ENCODE data around the gene NDST4.
"Not testable (repeated sequence)": the region's sequence is repeated elsewhere in the genome, so short reads cannot be mapped to it uniquely, and the experiment has no call there.

NDST4 gene

GRCh38 chr4:115053313-115053712, 60.1 kb downstream of the NDST4 start:
- DNase-seq = no peak

DNA sequence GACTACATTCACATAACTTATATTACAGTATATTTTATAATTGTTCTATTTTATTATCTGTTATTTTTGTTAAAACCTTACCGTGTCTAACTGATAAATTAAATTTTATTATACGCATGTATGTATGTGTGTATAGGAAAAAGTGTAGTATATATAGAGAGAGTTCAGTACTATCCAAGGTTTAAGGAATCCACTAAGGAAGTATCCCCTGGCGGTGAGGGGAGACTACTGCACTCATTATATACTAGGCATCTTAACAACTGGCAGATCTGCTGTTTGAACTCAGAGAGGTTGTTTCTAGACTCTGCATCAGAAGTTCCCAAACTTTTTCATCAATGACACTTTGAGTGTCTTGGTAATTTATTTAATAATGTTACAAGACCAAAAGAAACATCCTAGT, 70.9 kb downstream of the NDST4 start:
- DNase-seq = no peak

- DNase-seq = no peak
These were observed 83.1 kb downstream of the NDST4 start for GRCh38 chr4:115030281-115030680.

DNA sequence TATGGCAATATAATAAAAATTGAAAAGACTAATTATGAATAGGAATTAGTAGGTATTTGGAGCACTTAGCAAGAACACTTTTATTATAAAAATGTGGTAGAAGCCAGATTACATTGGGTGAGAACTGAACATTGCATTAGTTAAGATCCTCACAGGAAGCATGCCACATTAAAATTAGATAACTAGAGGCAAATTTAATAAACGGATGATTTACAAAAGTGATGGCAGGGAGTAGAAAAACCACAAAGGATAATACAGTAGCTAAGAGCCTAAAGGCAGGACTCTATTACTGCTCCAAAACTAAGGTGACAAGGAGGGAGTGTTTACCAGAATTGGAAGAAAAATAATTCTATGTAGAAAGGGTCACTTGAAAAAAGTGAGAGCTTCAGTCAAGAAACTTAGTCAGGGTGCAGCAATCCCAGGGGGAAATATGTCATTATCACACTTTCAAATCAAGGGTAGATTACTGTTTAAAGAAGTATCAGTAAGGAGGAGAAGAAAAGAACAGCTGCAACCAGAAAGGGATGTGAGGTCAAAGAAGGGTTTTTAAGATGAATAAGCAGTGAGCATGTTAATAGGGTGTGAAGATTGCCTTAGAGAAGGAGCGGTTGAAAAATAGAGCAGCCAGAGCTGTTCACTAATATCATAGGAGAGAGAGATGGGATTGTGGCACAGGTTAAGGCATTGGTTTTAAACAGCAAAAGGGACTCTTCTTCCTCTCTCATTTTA, 84.6 kb downstream of the NDST4 start:
- DNase-seq = no peak

DNA sequence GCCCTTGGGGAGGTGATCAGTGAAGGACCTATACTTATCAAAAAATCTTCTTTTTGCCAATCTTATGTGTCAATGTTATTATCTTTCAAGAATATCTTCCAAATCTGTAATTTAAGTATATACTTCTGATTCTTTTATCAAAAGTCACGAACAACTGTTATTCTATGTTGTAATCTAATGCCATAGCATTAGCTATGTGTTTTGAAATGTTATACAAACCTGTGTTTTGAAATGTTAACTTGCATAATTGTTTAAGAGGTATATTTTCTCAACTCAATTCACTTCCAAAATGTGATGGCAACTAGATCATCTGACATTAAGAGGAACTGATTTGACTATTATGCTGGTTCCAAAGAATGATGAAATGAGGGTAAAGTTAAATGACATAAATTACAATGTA, 113.5 kb downstream of the NDST4 start:
- DNase-seq = no peak

DNA sequence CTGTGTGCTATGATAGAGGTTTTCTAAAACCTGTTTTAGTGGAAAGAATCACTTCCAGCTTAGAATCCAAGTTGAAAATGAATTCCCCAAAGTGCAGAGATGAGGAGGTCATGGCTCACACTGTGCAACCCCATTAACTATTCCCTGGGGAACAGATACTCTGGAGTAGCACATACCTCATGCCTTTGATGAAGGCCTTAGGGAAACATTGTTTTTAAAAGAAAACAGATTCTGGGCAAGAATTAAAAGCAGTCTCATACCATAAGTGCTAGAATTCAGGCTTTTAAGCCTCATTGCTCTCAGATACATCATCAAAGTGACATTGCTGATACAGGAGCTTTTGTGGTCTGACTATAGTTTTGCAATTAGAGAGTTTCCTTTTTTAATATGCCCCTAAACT, 115.1 kb downstream of the NDST4 start:
- DNase-seq = no peak

- DNase-seq = no peak
These were observed 115.7 kb downstream of the NDST4 start for GRCh38 chr4:114997576-114998247.

DNA sequence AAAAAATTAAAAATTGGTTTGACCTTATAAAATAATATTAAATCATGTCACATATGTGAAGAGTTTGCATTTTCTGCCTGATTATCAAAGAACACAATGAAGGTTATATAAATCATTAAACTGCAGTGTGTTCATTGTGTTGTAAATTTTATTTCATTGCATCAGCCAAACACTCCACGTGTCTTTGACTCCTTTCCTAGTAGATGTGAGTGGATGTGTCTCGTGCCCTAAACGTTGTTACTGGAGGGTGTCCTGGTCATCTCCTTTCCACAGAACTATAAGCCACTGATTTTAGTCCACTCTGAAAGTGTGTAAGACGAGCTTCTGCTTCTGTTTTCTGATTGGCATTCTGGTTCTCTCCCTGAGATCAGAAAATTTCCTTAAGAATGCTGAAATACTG, 127.3 kb downstream of the NDST4 start:
- DNase-seq = no peak

DNA sequence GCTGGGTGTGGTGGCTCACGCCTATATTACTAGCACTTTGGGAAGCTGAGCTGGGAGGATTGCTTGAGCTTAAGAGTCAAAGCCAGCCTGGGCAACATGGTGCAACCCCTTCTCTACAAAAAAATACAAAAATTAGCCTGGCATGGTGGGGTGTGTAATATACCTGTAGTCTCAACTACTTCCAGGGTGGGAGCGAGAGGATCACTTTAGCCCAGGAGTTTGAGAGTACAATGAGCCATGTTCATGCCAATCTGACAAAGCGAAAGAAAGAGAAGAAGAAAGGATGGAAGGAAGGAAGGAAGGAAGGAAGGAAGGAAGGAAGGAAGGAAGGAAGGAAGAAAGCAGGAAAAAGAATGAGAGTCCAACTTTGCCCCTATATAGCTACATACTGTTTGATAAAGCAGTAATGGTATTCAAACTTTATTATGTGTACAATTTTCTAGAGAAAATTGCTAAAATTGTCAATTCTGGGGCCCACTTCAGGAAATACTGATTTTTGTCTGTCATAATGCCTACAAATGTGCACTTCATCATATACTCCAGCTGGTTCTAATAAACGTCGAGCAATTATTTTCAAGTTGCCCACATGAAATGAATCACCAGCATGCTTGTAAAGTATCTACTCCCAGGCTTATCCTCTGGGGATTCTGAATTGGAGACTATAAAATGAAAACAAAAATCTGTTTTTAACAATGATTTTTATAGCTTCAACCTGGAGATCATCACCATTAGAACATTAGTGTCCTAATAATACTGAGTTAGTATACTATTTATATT, 132.3 kb downstream of the NDST4 start:
- DNase-seq = no peak

- DNase-seq = not testable (repeated sequence)
These were observed 133.0 kb downstream of the NDST4 start for GRCh38 chr4:114980399-114980798.

GRCh38 chr4:114976901-114977300, 136.5 kb downstream of the NDST4 start:
- no peak for DNase-seq

DNA sequence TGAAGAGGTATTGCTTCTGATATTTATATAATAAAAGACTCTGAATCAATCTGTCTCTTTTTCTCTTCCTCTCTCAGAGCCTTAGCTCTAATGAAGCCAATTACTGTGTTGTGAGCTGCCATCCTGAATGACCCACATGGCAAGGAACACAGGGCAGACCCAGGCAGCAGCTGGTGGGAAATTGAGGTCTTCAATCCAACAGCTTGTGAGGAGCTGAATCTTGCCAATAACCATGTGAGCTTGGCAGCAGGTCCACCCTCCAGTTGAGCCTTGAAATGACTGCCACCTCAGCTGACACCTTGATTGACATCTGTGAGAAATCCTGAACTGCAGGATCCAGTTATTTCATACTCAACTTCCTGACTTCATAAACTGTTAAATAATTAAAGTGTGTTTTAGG, 149.4 kb downstream of the NDST4 start:
- DNase-seq = no peak

DNA sequence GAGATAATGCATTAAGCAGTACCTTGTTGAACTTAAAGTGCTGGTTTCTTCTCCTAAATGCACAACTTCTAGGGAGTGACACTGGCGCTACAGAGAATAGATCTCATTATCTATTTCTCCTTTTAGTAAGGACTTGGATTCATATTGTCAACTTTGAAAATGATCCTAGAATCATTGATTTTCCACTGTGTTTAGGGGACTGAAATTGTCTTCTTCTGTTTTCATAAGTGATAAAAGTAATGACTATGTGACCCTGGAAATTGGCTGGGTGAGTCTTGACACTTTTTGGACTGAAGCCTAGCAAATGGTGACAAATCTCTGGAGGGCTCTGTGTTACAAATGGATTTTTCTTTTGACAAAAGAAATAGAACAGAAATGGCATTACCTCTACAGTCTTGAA, 167.8 kb downstream of the NDST4 start:
- DNase-seq = no peak

- DNase-seq = no peak
These were observed 171.9 kb downstream of the NDST4 start for GRCh38 chr4:114941503-114941902.

DNA sequence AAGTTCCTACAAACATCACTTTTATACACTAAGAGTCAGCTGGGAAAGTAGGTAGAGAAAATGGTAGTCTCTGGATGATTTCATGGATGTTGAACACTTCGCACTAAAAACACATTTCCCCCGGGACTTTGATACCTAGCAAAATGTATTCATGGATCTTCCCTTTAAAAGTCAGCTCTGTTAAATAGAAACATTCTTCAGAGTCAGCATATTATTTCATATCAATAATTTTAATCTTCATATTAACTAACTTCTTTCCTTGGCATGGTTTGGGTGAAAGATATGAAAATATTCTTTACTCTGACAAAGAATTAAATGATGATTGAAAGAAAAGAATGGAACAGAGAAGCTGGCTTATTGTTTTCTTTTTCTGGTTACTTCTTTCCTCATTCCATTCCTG, 185.5 kb downstream of the NDST4 start:
- no peak for DNase-seq

DNA sequence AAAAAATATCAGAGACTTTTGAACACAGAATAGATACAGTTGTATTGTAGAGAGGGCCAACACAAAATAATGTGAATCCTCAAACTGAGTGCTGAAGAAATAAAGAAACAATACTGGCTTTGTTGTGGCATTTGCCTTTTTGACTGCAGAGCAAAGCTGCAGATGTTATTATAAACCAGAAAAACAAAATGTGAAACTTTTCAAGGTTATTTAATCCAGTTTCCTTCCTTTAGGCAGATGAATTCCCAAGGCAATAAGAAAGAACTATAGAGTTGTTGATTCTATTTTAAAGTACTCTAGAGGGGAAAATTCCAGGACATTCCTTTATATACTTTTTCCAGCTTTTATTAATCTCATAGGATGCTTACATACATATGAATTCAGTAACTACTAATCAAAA, 186.8 kb downstream of the NDST4 start:
- no peak for DNase-seq

- DNase-seq = no peak
These were observed 189.1 kb downstream of the NDST4 start for GRCh38 chr4:114924311-114924710.

- DNase-seq = no peak
These were observed 190.9 kb downstream of the NDST4 start for GRCh38 chr4:114922592-114922933.

DNA sequence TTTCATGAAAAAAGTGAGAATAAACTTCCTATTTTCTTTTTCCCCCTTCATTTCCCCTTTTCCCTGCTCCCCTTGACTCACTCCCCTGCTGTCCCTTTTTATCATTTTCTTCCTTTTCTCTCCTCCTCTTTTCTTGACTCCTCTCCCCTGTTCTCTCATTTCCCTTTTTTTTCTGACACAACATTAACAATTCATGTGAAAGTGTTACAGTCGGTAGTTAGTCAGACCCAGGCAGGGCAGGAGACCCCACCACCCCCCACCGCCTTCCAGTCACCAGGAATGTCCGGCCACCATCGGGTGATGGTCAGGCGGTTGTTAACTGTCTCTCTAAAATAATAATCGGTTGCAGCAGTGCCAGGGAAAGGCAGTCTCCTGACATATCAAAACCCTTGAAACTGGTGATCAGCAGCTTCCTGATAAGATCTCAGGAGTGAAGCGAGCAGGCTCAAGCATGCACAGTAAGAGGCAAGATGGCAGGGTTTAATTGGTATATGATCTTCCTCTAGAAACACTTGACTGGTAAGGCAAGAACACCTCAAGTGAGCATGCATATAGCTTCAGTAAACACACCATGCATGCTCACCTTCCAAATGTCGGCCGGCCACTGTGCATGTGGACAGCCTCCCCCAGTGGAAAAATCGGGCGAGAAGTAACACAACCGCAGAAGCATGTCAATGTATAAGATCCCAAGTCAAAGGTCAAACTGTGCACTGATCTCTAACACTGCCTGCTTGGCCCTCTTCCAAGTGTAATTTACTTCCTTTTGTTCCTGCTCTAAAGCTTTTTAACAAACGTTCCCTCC, 191.4 kb downstream of the NDST4 start:
- no peak for DNase-seq

- no peak for DNase-seq
These were observed 192.2 kb downstream of the NDST4 start for GRCh38 chr4:114921191-114921590.

- no peak for DNase-seq
These were observed 202.3 kb downstream of the NDST4 start for GRCh38 chr4:114911111-114911510.

DNA sequence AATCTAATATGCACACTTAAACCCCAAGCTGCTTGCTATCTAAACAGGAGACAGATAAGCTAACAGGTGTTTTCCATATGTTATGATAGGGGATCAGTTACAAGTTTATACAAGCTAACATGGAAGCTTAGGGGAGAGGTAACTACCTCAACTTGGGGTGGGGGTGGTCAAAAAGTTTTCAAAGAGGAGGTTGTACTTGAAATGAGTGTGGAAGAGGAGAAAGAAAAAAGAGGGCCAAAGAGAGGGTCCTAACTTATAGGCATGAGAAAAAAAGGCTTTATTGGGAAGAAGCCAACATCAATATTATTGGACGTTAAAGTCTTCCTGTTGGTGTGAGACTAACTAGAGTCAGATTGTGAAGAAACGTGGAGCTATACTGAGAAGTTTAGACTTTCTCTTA, 205.9 kb downstream of the NDST4 start:
- DNase-seq = no peak

GRCh38 chr4:114905017-114905416, 208.4 kb downstream of the NDST4 start:
- DNase-seq = no peak

All from NK-92 treated with Interleukin-12 subunit alpha and Interleukin-12 subunit beta, amount 100 ng/mL, for 24 hours (cell line).